GM23338 (cell line): ENCODE measurements around the gene VPREB1.
"Not testable (repeated sequence)": the region's sequence is repeated elsewhere in the genome, so short reads cannot be mapped to it uniquely, and the experiment has no call there.

Experiments
- POLR2AphosphoS5 ChIP-seq: IDR thresholded peaks from 2 replicates; pipeline ENCODE4 v1.6.1; 2016; ENCODE audit warnings: antibody characterized with exemption, low read depth
- TF ChIP-seq, protein P1 (sequence below), 2 experiments: fragments of 200-600 bp in 1 of 2; sonication (generic) in 1 of 2; conservative IDR thresholded peaks; 2 replicates each; pipeline versions ENCODE4 v1.5.1 to v1.6.1; 2016 to 2017; ENCODE audit warnings: antibody characterized with exemption in 2 of 2, low read depth in 2 of 2, mild to moderate bottlenecking in 2 of 2, moderate library complexity in 1 of 2
- TF ChIP-seq, protein P2 (sequence below): IDR thresholded peaks from 2 replicates; pipeline ENCODE4 v1.6.1; 2016; ENCODE audit warnings: antibody characterized with exemption

DNA sequence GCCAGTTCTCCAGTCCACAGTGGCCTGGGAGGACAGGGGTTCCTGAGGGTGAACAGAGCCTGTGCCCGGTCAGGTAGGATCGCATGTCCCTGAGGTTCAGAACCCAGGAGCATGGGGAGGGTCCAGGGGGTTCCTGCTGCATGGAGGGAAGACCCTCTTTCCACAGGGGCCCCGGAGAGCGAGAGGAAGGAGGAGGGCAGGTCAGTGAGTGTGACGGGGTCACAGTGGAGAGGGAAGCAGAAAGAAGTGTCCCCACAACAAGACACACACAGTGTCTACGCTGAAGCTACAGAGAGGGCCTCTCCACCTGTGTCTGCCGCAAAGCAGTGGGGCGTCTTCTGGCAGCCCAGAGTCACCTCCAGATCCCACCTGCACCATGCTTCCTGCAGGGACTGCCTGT, 6.1 kb downstream of the VPREB1 start:
- TF ChIP-seq, protein P1, sequence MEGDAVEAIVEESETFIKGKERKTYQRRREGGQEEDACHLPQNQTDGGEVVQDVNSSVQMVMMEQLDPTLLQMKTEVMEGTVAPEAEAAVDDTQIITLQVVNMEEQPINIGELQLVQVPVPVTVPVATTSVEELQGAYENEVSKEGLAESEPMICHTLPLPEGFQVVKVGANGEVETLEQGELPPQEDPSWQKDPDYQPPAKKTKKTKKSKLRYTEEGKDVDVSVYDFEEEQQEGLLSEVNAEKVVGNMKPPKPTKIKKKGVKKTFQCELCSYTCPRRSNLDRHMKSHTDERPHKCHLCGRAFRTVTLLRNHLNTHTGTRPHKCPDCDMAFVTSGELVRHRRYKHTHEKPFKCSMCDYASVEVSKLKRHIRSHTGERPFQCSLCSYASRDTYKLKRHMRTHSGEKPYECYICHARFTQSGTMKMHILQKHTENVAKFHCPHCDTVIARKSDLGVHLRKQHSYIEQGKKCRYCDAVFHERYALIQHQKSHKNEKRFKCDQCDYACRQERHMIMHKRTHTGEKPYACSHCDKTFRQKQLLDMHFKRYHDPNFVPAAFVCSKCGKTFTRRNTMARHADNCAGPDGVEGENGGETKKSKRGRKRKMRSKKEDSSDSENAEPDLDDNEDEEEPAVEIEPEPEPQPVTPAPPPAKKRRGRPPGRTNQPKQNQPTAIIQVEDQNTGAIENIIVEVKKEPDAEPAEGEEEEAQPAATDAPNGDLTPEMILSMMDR (conservative IDR thresholded peaks at IDR 0.05; ENCODE audit: low read depth in 2 of 2): not testable (repeated sequence)
- TF ChIP-seq POLR2AphosphoS5: not testable (repeated sequence)
- TF ChIP-seq, protein P2, sequence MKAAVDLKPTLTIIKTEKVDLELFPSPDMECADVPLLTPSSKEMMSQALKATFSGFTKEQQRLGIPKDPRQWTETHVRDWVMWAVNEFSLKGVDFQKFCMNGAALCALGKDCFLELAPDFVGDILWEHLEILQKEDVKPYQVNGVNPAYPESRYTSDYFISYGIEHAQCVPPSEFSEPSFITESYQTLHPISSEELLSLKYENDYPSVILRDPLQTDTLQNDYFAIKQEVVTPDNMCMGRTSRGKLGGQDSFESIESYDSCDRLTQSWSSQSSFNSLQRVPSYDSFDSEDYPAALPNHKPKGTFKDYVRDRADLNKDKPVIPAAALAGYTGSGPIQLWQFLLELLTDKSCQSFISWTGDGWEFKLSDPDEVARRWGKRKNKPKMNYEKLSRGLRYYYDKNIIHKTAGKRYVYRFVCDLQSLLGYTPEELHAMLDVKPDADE: not testable (repeated sequence)
